LNCaP clone FGC (cell line): ENCODE measurements around the gene MEIS2.

Experiments used
- DNase-seq: peaks from one replicate; pipeline ENCODE4 v3.0.0-alpha.2; 2011; ENCODE audit warnings: low read depth
- H3K4me3 ChIP-seq: 2 replicates; pipeline ENCODE4 v1.5.1; 2011; ENCODE audit warnings: mild to moderate bottlenecking, low read depth, low read length, control low read depth
- TF ChIP-seq, protein P1 (sequence below): IDR thresholded peaks from 2 replicates; pipeline ENCODE4 v1.5.1; 2012; ENCODE audit warnings: mild to moderate bottlenecking; ENCODE audit not compliant: control insufficient read depth, insufficient read depth; ENCODE audit errors: extremely low read depth

MEIS2 gene

DNA sequence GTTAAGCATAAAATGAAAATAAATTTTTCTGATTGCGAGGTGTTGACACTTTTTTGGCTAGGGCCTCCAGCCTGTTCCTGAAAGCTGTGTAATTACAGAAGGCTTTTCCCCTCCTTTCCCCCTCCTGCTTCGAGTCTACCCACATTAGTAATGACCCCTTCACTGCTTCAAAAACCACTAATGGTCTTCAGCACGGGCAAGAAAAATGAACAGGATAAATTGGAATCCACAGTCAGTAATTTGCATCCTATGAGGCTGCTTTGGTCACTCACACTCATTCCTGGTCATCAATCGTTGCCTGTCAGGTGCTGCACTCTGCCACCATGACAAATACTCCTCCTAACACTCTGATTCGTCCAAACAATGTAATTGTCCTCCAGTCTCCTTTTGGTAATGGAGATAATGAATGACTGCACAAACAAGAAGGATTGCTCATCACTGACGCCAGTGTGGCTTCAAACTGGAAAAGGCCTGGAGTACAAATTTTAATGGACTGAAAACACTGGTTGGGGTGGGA lies 148.6 kb downstream of the MEIS2 start:
- TF ChIP-seq, protein P1, sequence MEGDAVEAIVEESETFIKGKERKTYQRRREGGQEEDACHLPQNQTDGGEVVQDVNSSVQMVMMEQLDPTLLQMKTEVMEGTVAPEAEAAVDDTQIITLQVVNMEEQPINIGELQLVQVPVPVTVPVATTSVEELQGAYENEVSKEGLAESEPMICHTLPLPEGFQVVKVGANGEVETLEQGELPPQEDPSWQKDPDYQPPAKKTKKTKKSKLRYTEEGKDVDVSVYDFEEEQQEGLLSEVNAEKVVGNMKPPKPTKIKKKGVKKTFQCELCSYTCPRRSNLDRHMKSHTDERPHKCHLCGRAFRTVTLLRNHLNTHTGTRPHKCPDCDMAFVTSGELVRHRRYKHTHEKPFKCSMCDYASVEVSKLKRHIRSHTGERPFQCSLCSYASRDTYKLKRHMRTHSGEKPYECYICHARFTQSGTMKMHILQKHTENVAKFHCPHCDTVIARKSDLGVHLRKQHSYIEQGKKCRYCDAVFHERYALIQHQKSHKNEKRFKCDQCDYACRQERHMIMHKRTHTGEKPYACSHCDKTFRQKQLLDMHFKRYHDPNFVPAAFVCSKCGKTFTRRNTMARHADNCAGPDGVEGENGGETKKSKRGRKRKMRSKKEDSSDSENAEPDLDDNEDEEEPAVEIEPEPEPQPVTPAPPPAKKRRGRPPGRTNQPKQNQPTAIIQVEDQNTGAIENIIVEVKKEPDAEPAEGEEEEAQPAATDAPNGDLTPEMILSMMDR = no peak
- DNase-seq = no peak
- H3K4me3 ChIP-seq = no peak overlapping the region

DNA sequence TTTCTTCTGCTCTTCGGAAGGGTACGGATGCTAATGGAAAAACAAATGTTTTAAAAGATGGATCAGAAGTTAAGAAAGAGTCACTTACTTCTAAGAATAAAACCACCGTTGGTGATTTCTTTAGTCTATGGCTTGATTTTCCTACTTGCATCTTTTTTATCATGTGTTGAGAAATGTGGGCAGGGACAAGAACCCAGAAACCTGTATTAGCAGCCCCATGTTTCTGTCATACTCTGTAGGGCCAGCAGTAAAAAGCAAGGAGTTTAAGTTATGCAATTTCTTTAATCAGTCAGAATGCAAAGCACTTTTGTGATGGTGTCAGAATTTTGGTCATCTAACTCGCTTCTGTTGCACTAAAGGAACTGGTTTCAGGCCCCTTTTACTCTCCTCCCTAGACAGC lies 150.0 kb downstream of the MEIS2 start:
- no peak overlapping the region for H3K4me3 ChIP-seq
- TF ChIP-seq, protein P1 = no peak
- no peak for DNase-seq

DNA sequence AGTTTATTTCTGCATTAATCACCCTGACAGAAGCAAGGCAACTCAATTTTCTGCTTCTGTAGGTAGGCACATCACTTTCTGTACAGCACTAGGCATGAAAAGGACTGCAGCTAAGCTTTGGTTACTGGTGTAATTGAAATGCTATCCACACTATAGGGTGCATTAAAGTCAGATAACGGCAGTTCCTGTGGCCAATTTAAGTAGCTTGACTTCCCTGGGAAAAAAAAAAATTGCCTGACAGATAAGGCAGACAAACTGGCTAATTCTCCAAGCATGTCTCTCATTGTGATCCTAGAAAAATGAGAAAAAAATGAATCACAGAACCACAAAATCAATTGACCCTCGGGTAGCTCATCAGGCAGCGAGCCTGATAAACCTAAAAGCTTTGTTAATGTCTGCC lies 151.4 kb downstream of the MEIS2 start:
- DNase-seq = no peak
- TF ChIP-seq, protein P1 = no peak
- no peak overlapping the region for H3K4me3 ChIP-seq

DNA sequence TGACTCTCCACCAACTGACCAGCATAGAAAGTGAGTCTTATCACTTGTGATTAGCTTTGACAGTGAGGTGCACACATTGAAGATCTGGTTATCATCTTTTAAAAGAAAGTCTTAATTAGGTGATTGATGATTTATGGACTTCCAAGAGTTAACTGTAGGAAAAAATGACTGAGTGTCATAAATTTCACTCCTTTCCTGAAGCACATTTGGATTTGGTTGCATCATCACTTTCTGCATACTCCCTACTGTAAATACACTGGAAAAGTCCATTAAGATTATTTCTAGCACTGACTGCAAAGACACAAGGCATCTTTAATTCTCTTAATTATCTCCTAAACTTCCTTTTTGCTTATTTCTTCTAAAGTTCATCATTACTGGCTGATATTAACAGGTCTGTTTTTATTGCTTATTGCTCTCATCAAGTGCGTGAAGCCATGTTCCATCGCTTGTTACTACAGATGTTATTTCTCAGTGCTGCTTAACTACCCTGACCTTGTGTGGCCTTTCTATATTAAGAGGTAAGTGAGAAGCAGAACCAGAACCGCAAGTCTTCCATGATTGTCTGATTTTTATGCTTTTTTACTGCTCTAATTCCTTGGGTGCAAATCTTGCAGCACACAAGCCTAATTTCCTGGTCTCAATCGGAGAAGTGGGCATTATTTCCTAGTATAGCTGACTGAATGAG lies 153.2 kb downstream of the MEIS2 start:
- TF ChIP-seq, protein P1 = no peak
- no peak overlapping the region for H3K4me3 ChIP-seq
- no peak for DNase-seq

DNA sequence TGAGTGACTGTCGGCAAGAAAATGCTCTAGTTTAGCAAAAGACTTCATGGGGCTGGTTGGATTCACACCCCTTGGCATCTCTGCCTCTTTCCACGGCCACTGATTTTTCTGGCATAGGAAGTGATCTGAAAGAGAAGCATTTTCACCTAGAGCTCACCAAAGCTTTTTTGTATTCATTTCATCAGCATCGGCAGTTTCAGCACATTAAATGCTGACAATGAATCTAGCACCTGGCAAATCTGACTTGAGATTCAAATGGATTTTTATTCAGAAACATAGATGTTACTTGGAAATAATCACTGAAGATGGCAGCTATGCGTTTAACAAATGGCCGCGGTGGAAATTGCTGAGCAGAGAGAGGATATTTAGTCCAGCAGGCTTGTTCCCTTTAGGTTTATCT lies 155.9 kb downstream of the MEIS2 start:
- DNase-seq = no peak
- no peak overlapping the region for H3K4me3 ChIP-seq
- TF ChIP-seq, protein P1 = no peak

DNA sequence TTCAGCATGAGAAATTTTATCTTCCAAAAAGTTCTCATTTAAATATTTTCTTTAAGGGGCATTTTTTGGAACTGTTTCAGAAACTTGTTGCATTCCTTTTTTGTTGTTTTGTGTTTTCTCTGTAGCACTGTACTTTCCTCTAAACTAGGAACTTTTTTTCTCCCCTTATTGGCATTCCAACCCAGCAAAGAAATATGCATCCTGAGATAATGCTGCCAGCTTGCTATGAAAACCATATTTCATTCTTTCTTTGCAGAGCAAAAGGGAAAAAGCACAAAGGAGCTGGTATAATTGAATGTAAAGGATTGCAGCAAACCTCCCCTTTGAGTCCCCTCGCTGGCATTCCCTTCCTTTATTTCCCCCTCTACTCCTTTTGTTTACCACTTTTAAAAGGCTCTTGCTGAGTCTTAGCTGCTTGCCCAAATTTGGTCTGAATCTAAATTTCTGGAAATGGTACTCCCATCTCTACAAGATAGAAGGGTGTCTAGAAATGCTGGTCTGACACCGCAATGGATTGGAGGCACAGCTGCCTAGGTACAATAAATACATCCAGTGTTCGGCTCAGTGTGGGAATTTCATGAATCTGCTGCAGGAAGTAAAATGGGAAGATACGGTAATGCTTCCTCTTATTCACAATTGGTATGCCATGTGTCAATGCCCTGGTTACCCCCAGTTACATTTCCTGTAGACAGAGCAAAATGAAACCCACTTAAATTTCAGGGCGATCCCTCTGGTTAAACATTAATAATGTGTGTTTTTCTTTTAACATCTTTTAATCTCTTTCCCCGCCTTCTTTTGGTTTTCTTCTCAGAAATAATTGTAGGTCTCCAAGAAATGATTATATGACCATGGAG lies 156.6 kb downstream of the MEIS2 start:
- no peak for DNase-seq
- TF ChIP-seq, protein P1 = no peak
- H3K4me3 ChIP-seq = no peak overlapping the region
